Common myeloid progenitor, CD34-positive (primary cell): ENCODE results near the gene CTBP2.

Experiments used
- CTCF ChIA-PET: fragments of 350-600 bp; sonication (Branson Sonifier 250); formaldehyde crosslinking; loops from one replicate; lab custom pipeline; 2021; ENCODE audit warnings: antibody characterized with exemption; lab: Charles Lee
- POLR2A ChIA-PET: fragments of 350-600 bp; sonication (Branson Sonifier 250); formaldehyde crosslinking; loops from one replicate; lab custom pipeline; 2021; ENCODE audit warnings: antibody characterized with exemption; lab: Charles Lee
- DNase-seq, 3 donors: peaks; one replicate each; pipeline versions ENCODE4 v3.0.0 to v3.0.0-alpha.2; 2013
- H3K27ac ChIP-seq, 2 experiments: 1 replicate in 1 of 2; 2 replicates in 1 of 2; pipeline ENCODE4 v1.7.0; 2013; ENCODE audit warnings: inconsistent platforms in 2 of 2, low read length in 2 of 2, mild to moderate bottlenecking in 2 of 2, low read depth in 1 of 2, moderate library complexity in 1 of 2; ENCODE audit not compliant: severe bottlenecking in 2 of 2, insufficient read depth in 1 of 2, poor library complexity in 1 of 2
- H3K27me3 ChIP-seq, 5 experiments: replicated peaks in 2 of 5; 1 replicate in 3 of 5; 2 replicates in 2 of 5; pipeline versions ENCODE4 v1.6.1 to v1.7.0; 2013; ENCODE audit warnings: low read length in 4 of 5, mild to moderate bottlenecking in 2 of 5, moderate library complexity in 2 of 5, inconsistent platforms in 1 of 5; ENCODE audit not compliant: insufficient read depth in 5 of 5, control insufficient read depth in 4 of 5
- H3K36me3 ChIP-seq, 4 experiments: 1 replicate in 2 of 4; 2 replicates in 2 of 4; pipeline versions ENCODE4 v1.6.1 to v1.7.0; 2013; ENCODE audit warnings: low read length in 3 of 4, control low read depth in 1 of 4, mild to moderate bottlenecking in 1 of 4; ENCODE audit not compliant: control insufficient read depth in 4 of 4, insufficient read depth in 4 of 4
- H3K4me1 ChIP-seq, 4 experiments: 1 replicate in 3 of 4; 2 replicates in 1 of 4; pipeline versions ENCODE4 v1.6.1 to v1.7.1; 2013; ENCODE audit warnings: low read length in 3 of 4, mild to moderate bottlenecking in 3 of 4, control low read depth in 1 of 4, inconsistent platforms in 1 of 4, moderate library complexity in 1 of 4; ENCODE audit not compliant: control insufficient read depth in 4 of 4, insufficient read depth in 4 of 4; ENCODE audit errors: control extremely low read depth in 1 of 4
- H3K4me3 ChIP-seq, 7 experiments: 1 replicate in 4 of 7; 2 replicates in 3 of 7; pipeline versions ENCODE4 v1.5.1 to v1.7.0; 2013; ENCODE audit warnings: mild to moderate bottlenecking in 7 of 7, low read length in 6 of 7, moderate library complexity in 6 of 7, inconsistent platforms in 2 of 7, low read depth in 2 of 7, control low read depth in 1 of 7; ENCODE audit not compliant: insufficient read depth in 4 of 7, control insufficient read depth in 1 of 7; ENCODE audit errors: extremely low read depth in 1 of 7
- H3K9me3 ChIP-seq, 5 experiments: 1 replicate in 4 of 5; 2 replicates in 1 of 5; pipeline versions ENCODE4 v1.6.1 to v1.7.1; 2013; ENCODE audit warnings: low read length in 4 of 5, mild to moderate bottlenecking in 2 of 5, inconsistent platforms in 1 of 5, low read depth in 1 of 5, moderate library complexity in 1 of 5; ENCODE audit not compliant: control insufficient read depth in 4 of 5, insufficient read depth in 2 of 5; ENCODE audit errors: control extremely low read depth in 1 of 5
- WGBS: methylation state at CpG from one replicate; pipeline ENCODE4 v1.1.5; 2013; ENCODE audit not compliant: insufficient coverage; 5-methylcytosine and 5-hydroxymethylcytosine counted together

The CTBP2 gene

GRCh38 chr10:125171402-125172306, 11.3 kb upstream of the CTBP2 start:
- DNase-seq: no peak
- Histone ChIP-seq H3K4me1 (no peaks in the 10 kb centered on the region), H3K36me3 (no peaks in the 10 kb centered on the region), H3K9me3 (no peaks in the 10 kb centered on the region), H3K27me3 (peaks cover 2 to 17% (median 6%) of the 10 kb centered on the region in 5 experiments), H3K27ac (no peak overlapping the region), H3K4me3 (no peak overlapping the region)
- CTCF ChIA-PET: interaction anchor here (1.1 kb wide), 1 partner anchor 12 kb away, joined by 3 read pairs; no protein-coding TSS in a partner anchor
- POLR2A ChIA-PET: no interaction called here
- 89% methylated on average over 7 of the region's 12 CpGs for WGBS

- ChIA-PET POLR2A (no interaction called here), CTCF (no interaction called here)
- Histone ChIP-seq H3K9me3 (no peaks in the 10 kb centered on the region), H3K36me3 (no peaks in the 10 kb centered on the region), H3K4me3 (no peak overlapping the region), H3K4me1 (no peaks in the 10 kb centered on the region), H3K27me3 (peaks cover 0 to 11% (median 3%) of the 10 kb centered on the region in 5 experiments), H3K27ac (no peak overlapping the region)
- no peak for DNase-seq
- WGBS: no CpG with 5 or more reads among the region's 5 CpGs
These were observed 9.6 kb upstream of the CTBP2 start for GRCh38 chr10:125169915-125170314.

GRCh38 chr10:125169279-125169678, 8.9 kb upstream of the CTBP2 start:
- Histone ChIP-seq H3K27me3 (peaks cover 0 to 4% (median 3%) of the 10 kb centered on the region in 5 experiments), H3K4me3 (no peak overlapping the region), H3K4me1 (no peaks in the 10 kb centered on the region), H3K9me3 (no peaks in the 10 kb centered on the region), H3K27ac (no peak overlapping the region), H3K36me3 (no peaks in the 10 kb centered on the region)
- CTCF ChIA-PET: no interaction called here
- no peak for DNase-seq
- WGBS: 93% methylated on average over 5 of the region's 7 CpGs
- POLR2A ChIA-PET: no interaction called here

GRCh38 chr10:125166658-125167057, 6.3 kb upstream of the CTBP2 start:
- no peaks in the 10 kb centered on the region for H3K36me3 ChIP-seq
- 98% methylated on average over 12 of the region's 12 CpGs for WGBS
- H3K9me3 ChIP-seq: no peaks in the 10 kb centered on the region
- H3K27me3 ChIP-seq: no peaks in the 10 kb centered on the region
- ChIA-PET CTCF (no interaction called here), POLR2A (no interaction called here)
- H3K27ac ChIP-seq: no peak overlapping the region
- DNase-seq: no peak
- H3K4me3 ChIP-seq: no peak overlapping the region
- H3K4me1 ChIP-seq: peaks cover 0 to 10% (median 9%) of the 10 kb centered on the region in 4 experiments

GRCh38 chr10:125165584-125166573, 5.5 kb upstream of the CTBP2 start:
- ChIA-PET POLR2A (no interaction called here), CTCF (no interaction called here)
- WGBS: 97% methylated on average over 14 of the region's 16 CpGs
- H3K27ac ChIP-seq: no peak overlapping the region
- no peak for DNase-seq
- H3K4me1 ChIP-seq: peaks cover 0 to 11% (median 10%) of the 10 kb centered on the region in 4 experiments
- H3K9me3 ChIP-seq: no peaks in the 10 kb centered on the region
- H3K4me3 ChIP-seq: no peak overlapping the region
- no peaks in the 10 kb centered on the region for H3K36me3 ChIP-seq
- no peaks in the 10 kb centered on the region for H3K27me3 ChIP-seq

GRCh38 chr10:125164421-125164820, 4.1 kb upstream of the CTBP2 start:
- ChIA-PET POLR2A (no interaction called here), CTCF (no interaction called here)
- H3K4me3 ChIP-seq: no peak overlapping the region
- H3K27ac ChIP-seq: no peak overlapping the region
- H3K9me3 ChIP-seq: no peaks in the 10 kb centered on the region
- 100% methylated on average over 4 of the region's 10 CpGs for WGBS
- DNase-seq: no peak
- H3K27me3 ChIP-seq: no peaks in the 10 kb centered on the region
- H3K4me1 ChIP-seq: peaks cover 0 to 11% (median 10%) of the 10 kb centered on the region in 4 experiments
- H3K36me3 ChIP-seq: no peaks in the 10 kb centered on the region
